K562 (cell line): Measurements from ENCODE around the gene ATL2. TPM values are rescaled to one million over a fixed set of nuclear protein-coding genes. Genes with fewer than 3 reads are reported as not detected.

Source experiments
- ATAC-seq: fragments of 200-7000 bp; cut with Tn5 transposase; 3 replicates; pipeline ENCODE4 v1.9.1; 2020; ENCODE audit warnings: moderate library complexity
- BruUV-seq: library from RNA; stranded (reverse); fragments of 400-500 nt; replicated peaks from 2 replicates; lab custom pipeline; 2021; lab: Mats Ljungman, UMichigan
- CTCF ChIA-PET: fragments of 300-600 bp; formaldehyde crosslinking; extraction: SDS; loops from one replicate; lab custom pipeline; 2021; ENCODE audit warnings: low intra/inter-chr PET ratio; lab: Yijun Ruan, JAX
- POLR2A ChIA-PET: fragments of 300-600, 350-650 bp; sonication (Branson Sonifier 250); formaldehyde crosslinking; extraction: SDS; loops from one replicate; lab custom pipeline; 2021; ENCODE audit warnings: antibody characterized with exemption, inconsistent platforms; lab: Yijun Ruan, JAX
- DNase-seq, 4 experiments: peaks; one replicate each; pipeline versions ENCODE4 v3.0.0 to v3.0.0-alpha.2; 2011 to 2018; ENCODE audit warnings: low spot score in 3 of 4, mixed read lengths in 3 of 4; ENCODE audit errors: extremely low read depth in 1 of 4
- FAIRE-seq: peaks from 2 replicates; lab custom pipeline; 2011; peaks lifted over from hg19 to GRCh38; lab: Jason Lieb, UNC
- H2AFZ ChIP-seq: 2 replicates; pipeline ENCODE4 v1.6.0; 2011; ENCODE audit warnings: low read depth, low read length, control low read depth, inconsistent platforms
- H3K27ac ChIP-seq: fragments of 200-600 bp; 3 replicates; pipeline ENCODE4 v1.8.0; 2011; ENCODE audit warnings: low read depth, mild to moderate bottlenecking, control low read depth, inconsistent platforms, low read length, moderate library complexity, mixed read lengths; ENCODE audit errors: extremely low read depth
- H3K27me3 ChIP-seq, 2 experiments: fragments of 300-600 bp in 1 of 2; 2 replicates in 1 of 2; 3 replicates in 1 of 2; pipeline versions ENCODE4 v1.6.0 to v1.8.0; 2011; ENCODE audit warnings: inconsistent platforms in 2 of 2, low read length in 2 of 2, mild to moderate bottlenecking in 1 of 2, mixed read lengths in 1 of 2, moderate library complexity in 1 of 2; ENCODE audit not compliant: control insufficient read depth in 2 of 2, insufficient read depth in 2 of 2
- H3K36me3 ChIP-seq: fragments of 300-600 bp; 3 replicates; pipeline ENCODE4 v1.8.0; 2011; ENCODE audit warnings: mild to moderate bottlenecking, low read length, inconsistent platforms; ENCODE audit not compliant: control insufficient read depth, insufficient read depth
- H3K4me1 ChIP-seq, 2 experiments: fragments of 200-600 bp in 1 of 2; replicated peaks in 1 of 2; 2 replicates in 1 of 2; 3 replicates in 1 of 2; pipeline versions ENCODE4 v1.5.1 to v1.8.0; 2011; ENCODE audit warnings: inconsistent platforms in 2 of 2, low read length in 2 of 2, mild to moderate bottlenecking in 1 of 2, mixed read lengths in 1 of 2, moderate library complexity in 1 of 2; ENCODE audit not compliant: control insufficient read depth in 2 of 2, insufficient read depth in 2 of 2
- H3K4me2 ChIP-seq: 2 replicates; pipeline ENCODE4 v1.6.1; 2011; ENCODE audit warnings: low read length, control low read depth, inconsistent platforms, mixed read lengths; ENCODE audit not compliant: insufficient read depth
- H3K4me3 ChIP-seq: fragments of 200-600 bp; sonication (generic), shearing (Covaris generic); 2 replicates; pipeline ENCODE4 v1.5.1; 2016; ENCODE audit warnings: control low read depth, inconsistent platforms
- H3K79me2 ChIP-seq: fragments of 200-600 bp; 3 replicates; pipeline ENCODE4 v1.8.0; 2011; ENCODE audit warnings: low read length, inconsistent platforms; ENCODE audit not compliant: control insufficient read depth, insufficient read depth
- H3K9ac ChIP-seq, 2 experiments: 2 replicates each; pipeline versions ENCODE4 v1.6.0 to v1.6.1; 2011; ENCODE audit warnings: low read depth in 2 of 2, low read length in 2 of 2, control low read depth in 1 of 2, inconsistent platforms in 1 of 2, mild to moderate bottlenecking in 1 of 2, mixed read lengths in 1 of 2; ENCODE audit not compliant: insufficient read depth in 1 of 2
- H3K9me1 ChIP-seq: one replicate; pipeline ENCODE4 v1.6.0; 2011; ENCODE audit warnings: inconsistent platforms, mild to moderate bottlenecking, low read length, moderate library complexity; ENCODE audit not compliant: control insufficient read depth, insufficient read depth
- H3K9me3 ChIP-seq: replicated peaks from 2 replicates; pipeline ENCODE4 v1.5.1; 2011; ENCODE audit warnings: low read depth, low read length, inconsistent platforms; ENCODE audit not compliant: control insufficient read depth, insufficient read depth
- H4K20me1 ChIP-seq: replicated peaks from 2 replicates; pipeline ENCODE4 v1.6.1; 2011; ENCODE audit warnings: low read length, inconsistent platforms, mixed read lengths; ENCODE audit not compliant: control insufficient read depth, insufficient read depth
- ARNT ChIP-seq, 2 experiments: fragments of 450-650 bp; IDR thresholded peaks; 2 replicates each; pipeline ENCODE4 v1.6.1; 2016; ENCODE audit warnings: mild to moderate bottlenecking in 1 of 2
- CBFB ChIP-seq: sonication (generic); formaldehyde crosslinking; IDR thresholded peaks from 2 replicates; pipeline ENCODE4 v1.4.0; 2020; ENCODE audit warnings: mild to moderate bottlenecking, missing genetic modification reagents
- KDM2B ChIP-seq: fragments of 250-450 bp; sonication (Bioruptor Pico); IDR thresholded peaks from 2 replicates; pipeline ENCODE4 v1.8.0; 2021; ENCODE audit warnings: mild to moderate bottlenecking, moderate library complexity
- MBD2 ChIP-seq: sonication (generic); IDR thresholded peaks from 2 replicates; pipeline ENCODE4 v1.6.1; 2016; ENCODE audit warnings: low read depth, borderline replicate concordance
- MTA3 ChIP-seq: fragments of 450-650 bp; formaldehyde crosslinking; IDR thresholded peaks from 2 replicates; pipeline ENCODE4 v1.6.1; 2017; ENCODE audit warnings: mild to moderate bottlenecking, borderline replicate concordance
- NFYB ChIP-seq: IDR thresholded peaks from 2 replicates; pipeline ENCODE4 v1.6.1; 2011; ENCODE audit warnings: mild to moderate bottlenecking, moderate library complexity; ENCODE audit not compliant: insufficient read length; ENCODE audit errors: extremely low read depth
- POLR2A ChIP-seq: fragments of 450-650 bp; conservative IDR thresholded peaks from 2 replicates; pipeline ENCODE4 v1.6.1; 2016
- TFAM ChIP-seq: fragments of 250-450 bp; sonication (Bioruptor Pico); conservative IDR thresholded peaks from 2 replicates; pipeline ENCODE4 v1.5.0; 2021; ENCODE audit warnings: mild to moderate bottlenecking, moderate library complexity
- ZNF354B ChIP-seq: fragments of 250-450 bp; sonication (Bioruptor Pico); IDR thresholded peaks from 2 replicates; pipeline ENCODE4 v1.4.0; 2020
- ZNF589 ChIP-seq: fragments of 200-800 bp; sonication (Bioruptor generic); IDR thresholded peaks from 2 replicates; pipeline ENCODE4 v1.6.1; 2016; ENCODE audit warnings: low read depth, missing genetic modification characterization, missing compliant biosample characterization
- WGBS: fragments of 100-300 bp; shearing (Covaris generic); methylation state at CpG from one replicate; pipeline ENCODE4 v1.1.6; 2016; ENCODE audit warnings: low coverage, mixed read lengths; ENCODE audit not compliant: insufficient coverage; ENCODE audit errors: missing lambda C conversion rate; 5-methylcytosine and 5-hydroxymethylcytosine counted together
- in situ Hi-C: fragments of 300-500 bp; cut with MboI; formaldehyde crosslinking; loops from 4 replicates; pipeline ENCODE4 v1.15.0; 2018; ENCODE audit warnings: inconsistent platforms, mixed read lengths
- intact Hi-C: fragments of 100-400 bp; cut with micrococcal nuclease; formaldehyde crosslinking; loops from 2 replicates; pipeline ENCODE4 v1.14.2; 2022
- polyA plus RNA-seq, 8 experiments: library from polyadenylated mRNA; depleted of rRNA in 4 of 8; stranded (reverse) in 5 of 8; unstranded in 3 of 8; fragments of >200 nt; fragmentation: Nextera tagmentation in 2 of 8; fragmentation: Illumina TruSeq in 1 of 8; extraction: Ambion mirVana in 2 of 8; extraction: Trizol in 1 of 8; gene quantifications; 2 replicates each; pipeline versions ENCODE4 v1.2.1 to v1.2.3, GENCODE V29; 2011 to 2014; ENCODE audit warnings: inconsistent platforms in 1 of 8, missing spikeins in 1 of 8
- total RNA-seq, 7 experiments: library from RNA; depleted of rRNA in 6 of 7; stranded (reverse); fragments of >200 nt in 6 of 7; fragmentation: Illumina TruSeq in 2 of 7; extraction: Trizol in 2 of 7; gene quantifications; 2 replicates each; pipeline versions ENCODE4 v1.2.1 to v1.2.3, GENCODE V29; 2011 to 2021; ENCODE audit warnings: low replicate concordance in 1 of 7
- TF ChIP-seq, protein P1 (sequence below): fragments of 450-650 bp; IDR thresholded peaks from 2 replicates; pipeline ENCODE4 v1.6.1; 2016
- TF ChIP-seq, protein P2 (sequence below): fragments of 450-650 bp; formaldehyde crosslinking; IDR thresholded peaks from 2 replicates; pipeline ENCODE4 v1.4.0; 2020; ENCODE audit warnings: mild to moderate bottlenecking, moderate library complexity
- TF ChIP-seq, protein P3 (sequence below): fragments of 450-650 bp; formaldehyde crosslinking; IDR thresholded peaks from 2 replicates; pipeline ENCODE4 v1.4.0; 2020; ENCODE audit warnings: mild to moderate bottlenecking, mixed read lengths

The ATL2 gene
- total and polyA plus RNA-seq, 9 of the 15 experiments (the other 6 are each of a cell fraction or from before 2014, with no cell fraction given) = 12.0 to 80.8 (median 70.2) TPM

DNA sequence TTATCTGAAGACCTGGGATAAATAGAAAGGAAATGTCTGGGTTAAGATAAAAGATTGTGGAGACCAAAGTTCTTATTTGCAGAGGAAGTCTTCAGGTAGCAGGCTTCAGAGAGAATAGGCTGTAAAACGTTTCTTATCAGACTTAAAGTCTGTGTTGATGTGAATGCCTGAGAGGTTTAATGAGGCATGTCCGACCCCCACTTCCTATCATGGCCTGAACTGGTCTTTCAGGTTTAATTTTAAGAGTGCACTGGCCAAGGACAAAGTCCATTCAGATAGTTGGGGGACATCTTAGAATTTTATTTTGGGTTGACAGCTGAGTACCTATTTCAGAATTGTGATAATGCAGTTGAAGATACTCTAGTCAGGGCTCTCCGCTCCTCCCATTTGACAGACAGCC, 92.1 kb downstream of the ATL2 start:
- Histone ChIP-seq H3K4me3 (no peak overlapping the region), H3K9me1 (no peaks in the 10 kb centered on the region), H3K27me3 (peaks cover 7 to 21% of the 10 kb centered on the region in 2 experiments; a peak in 3 of 5 replicates), H3K9ac (no peak overlapping the region), H4K20me1 (no peaks in the 10 kb centered on the region), H2AFZ (no peak overlapping the region), H3K9me3 (no peaks in the 10 kb centered on the region), H3K27ac (no peak overlapping the region), H3K36me3 (no peaks in the 10 kb centered on the region), H3K79me2 (no peaks in the 10 kb centered on the region), H3K4me2 (no peak overlapping the region), H3K4me1 (no peaks in the 10 kb centered on the region; a peak in 1 of 5 replicates)
- ATAC-seq (no peak), FAIRE-seq (no peak), DNase-seq (no peak)
- intact Hi-C loops = no loop called here
- in situ Hi-C loops = no loop called here
- ChIA-PET CTCF (no interaction called here), POLR2A (no interaction called here)
- whole genome bisulfite sequencing = 0% methylated on average over 3 of the region's 3 CpGs
- no TSS peak for BruUV-seq
- TF ChIP-seq, protein P1, sequence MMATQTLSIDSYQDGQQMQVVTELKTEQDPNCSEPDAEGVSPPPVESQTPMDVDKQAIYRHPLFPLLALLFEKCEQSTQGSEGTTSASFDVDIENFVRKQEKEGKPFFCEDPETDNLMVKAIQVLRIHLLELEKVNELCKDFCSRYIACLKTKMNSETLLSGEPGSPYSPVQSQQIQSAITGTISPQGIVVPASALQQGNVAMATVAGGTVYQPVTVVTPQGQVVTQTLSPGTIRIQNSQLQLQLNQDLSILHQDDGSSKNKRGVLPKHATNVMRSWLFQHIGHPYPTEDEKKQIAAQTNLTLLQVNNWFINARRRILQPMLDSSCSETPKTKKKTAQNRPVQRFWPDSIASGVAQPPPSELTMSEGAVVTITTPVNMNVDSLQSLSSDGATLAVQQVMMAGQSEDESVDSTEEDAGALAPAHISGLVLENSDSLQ = peak; percentile 50
- TF ChIP-seq KDM2B (CRISPR knock-in tag) = no peak

DNA sequence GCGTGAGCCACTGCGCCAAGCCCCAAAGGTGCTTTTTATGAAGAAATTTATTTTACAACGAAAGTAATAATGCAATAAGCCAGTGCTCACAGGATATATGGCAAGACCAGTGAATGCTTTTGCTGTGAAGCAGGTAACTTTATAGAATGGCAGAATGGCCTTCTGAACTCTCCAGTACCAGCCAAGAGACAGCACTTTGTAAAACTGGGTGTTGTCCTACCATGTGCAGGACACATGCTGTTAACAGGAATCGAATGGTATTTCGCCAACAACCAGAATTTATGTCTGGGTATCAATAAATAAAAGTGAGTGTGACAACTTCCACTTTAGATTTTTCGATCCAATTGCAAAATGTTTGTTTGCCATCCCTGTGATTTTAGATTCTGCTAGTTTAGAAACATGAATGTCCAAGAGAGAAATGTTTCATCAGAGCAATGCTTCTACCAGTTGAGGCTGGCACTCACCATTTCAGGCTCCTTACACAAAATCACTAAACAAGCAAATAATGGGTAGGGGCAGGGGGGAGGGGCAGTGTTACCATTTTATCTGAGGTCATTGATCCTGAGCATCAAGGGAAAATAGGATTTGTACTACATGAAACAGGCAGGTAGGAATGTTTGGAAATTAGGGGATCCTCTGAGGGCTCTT, 95.9 kb downstream of the ATL2 start:
- no peaks in the 10 kb centered on the region for H4K20me1 ChIP-seq
- H3K4me3 ChIP-seq = no peak overlapping the region
- DNase-seq (no peak), FAIRE-seq (no peak), ATAC-seq (no peak)
- H3K27me3 ChIP-seq = peaks cover 12 to 28% of the 10 kb centered on the region in 2 experiments; a peak in 4 of 5 replicates
- H3K9ac ChIP-seq = no peak overlapping the region
- no peaks in the 10 kb centered on the region for H3K9me1 ChIP-seq
- BruUV-seq = no TSS peak
- no peak overlapping the region for H2AFZ ChIP-seq
- no peak overlapping the region for H3K27ac ChIP-seq
- ChIA-PET POLR2A (no interaction called here), CTCF (no interaction called here)
- H3K4me2 ChIP-seq = no peak overlapping the region
- no peaks in the 10 kb centered on the region for H3K79me2 ChIP-seq
- H3K9me3 ChIP-seq = no peaks in the 10 kb centered on the region
- H3K36me3 ChIP-seq = no peaks in the 10 kb centered on the region
- no peaks in the 10 kb centered on the region; a peak in 1 of 5 replicates for H3K4me1 ChIP-seq
- intact Hi-C loops (no loop called here), in situ Hi-C loops (no loop called here)
- WGBS = 3% methylated on average over 6 of the region's 6 CpGs
- TF ChIP-seq ZNF354B (CRISPR knock-in tag) (no peak), TFAM (CRISPR knock-in tag) (no peak), POLR2A (no peak), CBFB (CRISPR knock-in tag) (no peak), ZNF589 (CRISPR knock-in tag) (no peak), MBD2 (no peak), NFYB (no peak), ARNT (IDR thresholded peaks at IDR 0.05) (no peak), MTA3 (no peak)
- TF ChIP-seq, protein P2, sequence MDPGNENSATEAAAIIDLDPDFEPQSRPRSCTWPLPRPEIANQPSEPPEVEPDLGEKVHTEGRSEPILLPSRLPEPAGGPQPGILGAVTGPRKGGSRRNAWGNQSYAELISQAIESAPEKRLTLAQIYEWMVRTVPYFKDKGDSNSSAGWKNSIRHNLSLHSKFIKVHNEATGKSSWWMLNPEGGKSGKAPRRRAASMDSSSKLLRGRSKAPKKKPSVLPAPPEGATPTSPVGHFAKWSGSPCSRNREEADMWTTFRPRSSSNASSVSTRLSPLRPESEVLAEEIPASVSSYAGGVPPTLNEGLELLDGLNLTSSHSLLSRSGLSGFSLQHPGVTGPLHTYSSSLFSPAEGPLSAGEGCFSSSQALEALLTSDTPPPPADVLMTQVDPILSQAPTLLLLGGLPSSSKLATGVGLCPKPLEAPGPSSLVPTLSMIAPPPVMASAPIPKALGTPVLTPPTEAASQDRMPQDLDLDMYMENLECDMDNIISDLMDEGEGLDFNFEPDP (CRISPR knock-in tag) = no peak
- TF ChIP-seq, protein P3, sequence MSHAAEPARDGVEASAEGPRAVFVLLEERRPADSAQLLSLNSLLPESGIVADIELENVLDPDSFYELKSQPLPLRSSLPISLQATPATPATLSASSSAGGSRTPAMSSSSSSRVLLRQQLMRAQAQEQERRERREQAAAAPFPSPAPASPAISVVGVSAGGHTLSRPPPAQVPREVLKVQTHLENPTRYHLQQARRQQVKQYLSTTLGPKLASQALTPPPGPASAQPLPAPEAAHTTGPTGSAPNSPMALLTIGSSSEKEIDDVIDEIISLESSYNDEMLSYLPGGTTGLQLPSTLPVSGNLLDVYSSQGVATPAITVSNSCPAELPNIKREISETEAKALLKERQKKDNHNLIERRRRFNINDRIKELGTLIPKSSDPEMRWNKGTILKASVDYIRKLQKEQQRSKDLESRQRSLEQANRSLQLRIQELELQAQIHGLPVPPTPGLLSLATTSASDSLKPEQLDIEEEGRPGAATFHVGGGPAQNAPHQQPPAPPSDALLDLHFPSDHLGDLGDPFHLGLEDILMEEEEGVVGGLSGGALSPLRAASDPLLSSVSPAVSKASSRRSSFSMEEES (CRISPR knock-in tag) = no peak
